K562 (cell line): Measurements from ENCODE around the gene PACSIN2. TPM values are rescaled to one million over a fixed set of nuclear protein-coding genes. Genes with fewer than 3 reads are reported as not detected.
A peak's percentile ranks its signal among the peaks of the same experiment; 100 is the strongest.

Experiments
- ATF4 ChIP-seq: fragments of 450-650 bp; formaldehyde crosslinking; IDR thresholded peaks from 2 replicates; pipeline ENCODE4 v1.4.0; 2022; ENCODE audit warnings: mild to moderate bottlenecking, moderate library complexity
- CHCHD3 ChIP-seq: fragments of 250-450 bp; sonication (Bioruptor Pico); IDR thresholded peaks from 2 replicates; pipeline ENCODE4 v2.1.2; 2022; ENCODE audit warnings: mild to moderate bottlenecking
- E2F5 ChIP-seq: sonication (generic); formaldehyde crosslinking; IDR thresholded peaks from 2 replicates; pipeline ENCODE4 v1.8.0; 2022; ENCODE audit warnings: mild to moderate bottlenecking, missing genetic modification reagents
- E2F6 ChIP-seq, 2 experiments: IDR thresholded peaks; 2 replicates each; pipeline ENCODE4 v1.6.1; 2011; ENCODE audit warnings: borderline replicate concordance in 1 of 2, control low read depth in 1 of 2, low read depth in 1 of 2, low read length in 1 of 2, mild to moderate bottlenecking in 1 of 2, mixed read lengths in 1 of 2, moderate library complexity in 1 of 2; ENCODE audit not compliant: insufficient read depth in 1 of 2, insufficient read length in 1 of 2, poor library complexity in 1 of 2, severe bottlenecking in 1 of 2; ENCODE audit errors: extremely low read depth in 1 of 2
- KDM5B ChIP-seq: fragments of 200-600 bp; sonication (generic); IDR thresholded peaks from 2 replicates; pipeline ENCODE4 v1.6.1; 2012; ENCODE audit warnings: low read depth, mild to moderate bottlenecking, moderate library complexity, low read length, control low read depth, inconsistent platforms; ENCODE audit not compliant: insufficient replicate concordance
- LCOR ChIP-seq: sonication (generic); formaldehyde crosslinking; IDR thresholded peaks from 2 replicates; pipeline ENCODE4 v1.8.0; 2022; ENCODE audit warnings: mild to moderate bottlenecking, missing genetic modification reagents
- NONO ChIP-seq, 2 experiments: fragments of 200-400 bp in 1 of 2; fragments of 450-650 bp in 1 of 2; formaldehyde crosslinking in 1 of 2; IDR thresholded peaks; 2 replicates each; pipeline ENCODE4 v1.6.1; 2017; ENCODE audit warnings: low read depth in 2 of 2, mild to moderate bottlenecking in 2 of 2, moderate library complexity in 2 of 2, low read length in 1 of 2
- RBM15 ChIP-seq: fragments of 200-400 bp; formaldehyde crosslinking; IDR thresholded peaks from 2 replicates; pipeline ENCODE4 v1.6.1; 2018; ENCODE audit warnings: mild to moderate bottlenecking, low read length, moderate library complexity; ENCODE audit not compliant: insufficient read depth
- SAP30 ChIP-seq: fragments of 200-600 bp; sonication (generic); IDR thresholded peaks from 2 replicates; pipeline ENCODE4 v1.6.1; 2012; ENCODE audit warnings: borderline replicate concordance, low read depth, mild to moderate bottlenecking, moderate library complexity, low read length, control low read depth, inconsistent platforms; ENCODE audit not compliant: insufficient read depth, poor library complexity, severe bottlenecking
- XRCC3 ChIP-seq: fragments of 450-650 bp; IDR thresholded peaks from 2 replicates; pipeline ENCODE4 v1.6.1; 2017; ENCODE audit warnings: mild to moderate bottlenecking, moderate library complexity
- polyA plus RNA-seq, 8 experiments: library from polyadenylated mRNA; depleted of rRNA in 4 of 8; stranded (reverse) in 5 of 8; unstranded in 3 of 8; fragments of >200 nt; fragmentation: Nextera tagmentation in 2 of 8; fragmentation: Illumina TruSeq in 1 of 8; extraction: Ambion mirVana in 2 of 8; extraction: Trizol in 1 of 8; gene quantifications; 2 replicates each; pipeline versions ENCODE4 v1.2.1 to v1.2.3, GENCODE V29; 2011 to 2014; ENCODE audit warnings: inconsistent platforms in 1 of 8, missing spikeins in 1 of 8
- total RNA-seq, 7 experiments: library from RNA; depleted of rRNA in 6 of 7; stranded (reverse); fragments of >200 nt in 6 of 7; fragmentation: Illumina TruSeq in 2 of 7; extraction: Trizol in 2 of 7; gene quantifications; 2 replicates each; pipeline versions ENCODE4 v1.2.1 to v1.2.3, GENCODE V29; 2011 to 2021; ENCODE audit warnings: low replicate concordance in 1 of 7
- TF ChIP-seq, protein P1 (sequence below), 2 experiments: fragments of 450-650 bp in 1 of 2; sonication (generic) in 1 of 2; formaldehyde crosslinking; conservative IDR thresholded peaks; 2 replicates each; pipeline versions ENCODE4 v1.4.0 to v1.8.1; 2020 to 2022; ENCODE audit warnings: mild to moderate bottlenecking in 1 of 2, missing genetic modification reagents in 1 of 2
- TF ChIP-seq, protein P2 (sequence below): fragments of 250-450 bp; sonication (Bioruptor Pico); IDR thresholded peaks from 2 replicates; pipeline ENCODE4 v1.4.0; 2020; ENCODE audit warnings: mild to moderate bottlenecking

The PACSIN2 gene
- total and polyA plus RNA-seq, 9 of the 15 experiments (the other 6 are each of a cell fraction or from before 2014, with no cell fraction given), result 0.45 to 45.1 (median 23.9) TPM

GRCh38 chr22:42856865-42857704 lies 157.9 kb downstream of the PACSIN2 start, which contains the start of gene ARFGAP3 (continued):
- TF ChIP-seq KDM5B (peak; percentile 59), E2F5 (no peak), ATF4 (CRISPR knock-in tag) (no peak), NONO (IDR thresholded peaks at IDR 0.05; ENCODE audit: low read depth in 2 of 2, low read length in 1 of 2) (0 out of 4 replicates have a peak, but pooled peaks of 1 of the 2 experiments have one; percentile 29), XRCC3 (no peak), E2F6 (IDR thresholded peaks at IDR 0.05; ENCODE audit: borderline replicate concordance in 1 of 2, extremely low read depth in 1 of 2, insufficient read depth in 1 of 2, insufficient read length in 1 of 2, low read depth in 1 of 2, low read length in 1 of 2, poor library complexity in 1 of 2, severe bottlenecking in 1 of 2) (peak; percentile 100), RBM15 (no peak), LCOR (CRISPR knock-in tag) (peak; percentile 73; the same call in 1 of the 2 replicates), CHCHD3 (CRISPR knock-in tag) (no peak), SAP30 (peak; percentile 51)
- TF ChIP-seq, protein P1, sequence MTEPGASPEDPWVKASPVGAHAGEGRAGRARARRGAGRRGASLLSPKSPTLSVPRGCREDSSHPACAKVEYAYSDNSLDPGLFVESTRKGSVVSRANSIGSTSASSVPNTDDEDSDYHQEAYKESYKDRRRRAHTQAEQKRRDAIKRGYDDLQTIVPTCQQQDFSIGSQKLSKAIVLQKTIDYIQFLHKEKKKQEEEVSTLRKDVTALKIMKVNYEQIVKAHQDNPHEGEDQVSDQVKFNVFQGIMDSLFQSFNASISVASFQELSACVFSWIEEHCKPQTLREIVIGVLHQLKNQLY (CRISPR knock-in tag; conservative IDR thresholded peaks at IDR 0.05), result 0 out of 4 replicates have a peak, but pooled peaks of 1 of the 2 experiments have one; percentile 36
- TF ChIP-seq, protein P2, sequence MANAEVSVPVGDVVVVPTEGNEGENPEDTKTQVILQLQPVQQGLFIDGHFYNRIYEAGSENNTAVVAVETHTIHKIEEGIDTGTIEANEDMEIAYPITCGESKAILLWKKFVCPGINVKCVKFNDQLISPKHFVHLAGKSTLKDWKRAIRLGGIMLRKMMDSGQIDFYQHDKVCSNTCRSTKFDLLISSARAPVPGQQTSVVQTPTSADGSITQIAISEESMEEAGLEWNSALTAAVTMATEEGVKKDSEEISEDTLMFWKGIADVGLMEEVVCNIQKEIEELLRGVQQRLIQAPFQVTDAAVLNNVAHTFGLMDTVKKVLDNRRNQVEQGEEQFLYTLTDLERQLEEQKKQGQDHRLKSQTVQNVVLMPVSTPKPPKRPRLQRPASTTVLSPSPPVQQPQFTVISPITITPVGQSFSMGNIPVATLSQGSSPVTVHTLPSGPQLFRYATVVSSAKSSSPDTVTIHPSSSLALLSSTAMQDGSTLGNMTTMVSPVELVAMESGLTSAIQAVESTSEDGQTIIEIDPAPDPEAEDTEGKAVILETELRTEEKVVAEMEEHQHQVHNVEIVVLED (CRISPR knock-in tag), result no peak
